Stimulated activated CD4-positive, alpha-beta T cell treated with anti-CD3 and anti-CD28 coated beads, Interleukin-2, amount 100 ng/mL, for 4 hours (primary cell): ENCODE measurements around the gene NRF1.
"Not testable (repeated sequence)": the region's sequence is repeated elsewhere in the genome, so short reads cannot be mapped to it uniquely, and the experiment has no call there.

Experiments used
- DNase-seq: peaks from one replicate; pipeline ENCODE4 v3.0.0-alpha.2; 2020; ENCODE audit warnings: low read depth

Gene NRF1

DNA sequence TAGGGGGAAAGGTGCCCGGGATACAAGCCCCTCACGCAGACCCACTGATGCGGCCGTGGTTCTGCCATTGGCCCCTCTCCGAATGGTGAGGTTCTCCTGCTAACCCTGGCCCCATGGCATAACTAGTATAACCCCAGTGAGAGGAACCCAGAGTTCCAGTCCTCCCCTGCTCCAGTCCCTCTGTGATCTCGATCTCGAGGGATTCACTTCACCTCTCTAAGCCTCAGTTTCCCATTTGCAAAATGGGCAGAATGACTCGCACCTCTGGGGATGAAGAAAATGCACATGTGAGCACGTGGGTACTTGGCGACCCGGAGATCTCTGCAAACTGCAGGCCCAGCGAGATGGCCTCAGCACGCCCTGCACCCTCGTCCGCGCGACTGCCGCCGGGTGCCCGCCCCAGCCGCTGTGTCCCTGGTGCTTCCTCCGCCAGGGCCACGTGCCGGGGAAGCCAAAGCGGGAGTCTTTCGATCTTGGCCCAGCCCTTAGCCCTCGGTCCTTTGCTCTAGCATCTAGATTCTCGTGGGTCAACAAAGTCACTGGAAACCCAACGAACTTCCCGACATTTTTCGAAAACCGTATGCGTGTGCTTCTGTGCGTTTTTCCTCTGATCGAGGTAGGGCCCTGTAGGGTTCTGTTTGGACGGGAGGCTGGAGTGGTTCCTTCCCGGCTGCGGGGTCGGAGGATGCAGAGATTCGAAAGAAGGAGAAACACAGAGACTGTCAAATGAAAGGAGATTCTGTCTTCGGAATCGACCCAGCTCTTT is 171.5 kb downstream of the NRF1 start:
- DNase-seq = no peak

DNA sequence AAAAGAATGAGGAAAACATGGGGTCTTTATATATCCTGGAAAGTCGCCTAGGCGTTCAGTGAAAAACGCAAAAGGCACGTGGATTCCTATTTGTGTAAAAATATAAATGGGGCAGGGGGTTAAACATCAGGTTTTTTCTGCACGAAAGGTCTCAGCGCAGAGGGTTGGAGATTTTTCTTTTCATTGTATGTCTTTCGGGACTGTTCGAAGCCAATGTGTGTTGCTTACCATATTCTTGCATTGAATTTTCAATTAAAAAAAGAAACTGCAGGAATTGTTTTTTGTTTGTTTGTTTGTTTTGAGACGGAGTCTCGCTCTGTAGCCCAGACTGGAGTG is 172.0 kb downstream of the NRF1 start:
- no peak for DNase-seq

DNA sequence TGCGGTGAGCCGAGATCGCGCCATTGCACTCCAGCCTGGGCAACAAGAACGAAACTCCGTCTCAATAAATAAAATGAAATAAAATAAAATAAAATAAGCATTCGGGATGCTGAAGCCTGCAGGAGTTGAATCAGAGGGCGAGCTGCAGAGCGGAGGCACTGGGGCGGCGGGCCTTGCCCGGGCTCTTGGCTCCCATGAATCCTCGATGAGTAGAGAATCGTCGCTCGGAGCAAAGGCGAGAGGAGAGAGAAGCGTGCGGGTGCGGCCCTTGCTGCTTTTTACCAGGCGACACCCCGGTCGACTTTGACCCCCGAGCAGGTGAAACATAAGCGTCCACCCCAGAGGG is 172.9 kb downstream of the NRF1 start:
- no peak for DNase-seq

DNA sequence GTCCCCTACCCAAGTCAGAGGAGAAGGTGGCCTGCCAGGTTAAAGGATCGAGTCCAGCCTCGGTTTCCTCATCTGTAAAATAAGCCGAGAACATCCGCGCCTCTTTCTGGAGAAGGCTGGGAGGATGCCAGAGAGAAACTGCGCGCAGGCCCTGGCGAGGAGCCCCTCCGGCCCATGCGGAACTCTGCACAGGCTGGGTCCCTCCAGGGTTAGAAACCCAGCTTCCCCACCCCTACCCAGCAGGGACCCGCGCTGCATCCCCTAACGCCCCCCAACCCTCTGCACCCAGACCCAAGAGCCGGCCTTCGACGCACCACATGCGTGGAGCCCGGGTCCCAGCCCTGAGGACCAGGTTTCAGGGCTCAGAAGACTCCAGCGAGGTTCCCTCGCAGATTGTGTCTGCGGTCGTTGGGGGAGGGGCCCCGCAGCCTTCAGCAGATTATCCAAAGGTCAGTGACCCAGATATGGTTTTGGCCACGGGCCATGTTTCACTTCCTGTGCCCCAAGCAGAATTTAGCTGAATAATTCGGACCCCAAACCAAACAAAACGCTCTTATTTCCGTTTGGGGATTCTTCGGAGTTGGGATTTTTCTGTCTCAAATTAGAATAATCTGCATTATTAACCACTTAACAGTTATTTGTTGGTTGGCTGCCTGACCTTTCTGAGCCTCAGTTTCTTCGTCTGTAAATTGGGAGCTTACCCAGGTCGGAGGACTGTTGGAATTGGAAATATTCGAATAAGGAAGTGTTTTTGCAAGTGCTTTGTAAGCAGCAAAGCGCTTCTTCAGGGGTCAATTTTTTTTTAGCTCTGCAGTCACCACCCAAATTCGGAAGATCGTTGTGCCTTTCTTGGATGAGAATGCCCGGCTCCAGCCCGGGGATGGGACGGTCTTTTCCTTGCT is 173.5 kb downstream of the NRF1 start:
- DNase-seq = no peak

DNA sequence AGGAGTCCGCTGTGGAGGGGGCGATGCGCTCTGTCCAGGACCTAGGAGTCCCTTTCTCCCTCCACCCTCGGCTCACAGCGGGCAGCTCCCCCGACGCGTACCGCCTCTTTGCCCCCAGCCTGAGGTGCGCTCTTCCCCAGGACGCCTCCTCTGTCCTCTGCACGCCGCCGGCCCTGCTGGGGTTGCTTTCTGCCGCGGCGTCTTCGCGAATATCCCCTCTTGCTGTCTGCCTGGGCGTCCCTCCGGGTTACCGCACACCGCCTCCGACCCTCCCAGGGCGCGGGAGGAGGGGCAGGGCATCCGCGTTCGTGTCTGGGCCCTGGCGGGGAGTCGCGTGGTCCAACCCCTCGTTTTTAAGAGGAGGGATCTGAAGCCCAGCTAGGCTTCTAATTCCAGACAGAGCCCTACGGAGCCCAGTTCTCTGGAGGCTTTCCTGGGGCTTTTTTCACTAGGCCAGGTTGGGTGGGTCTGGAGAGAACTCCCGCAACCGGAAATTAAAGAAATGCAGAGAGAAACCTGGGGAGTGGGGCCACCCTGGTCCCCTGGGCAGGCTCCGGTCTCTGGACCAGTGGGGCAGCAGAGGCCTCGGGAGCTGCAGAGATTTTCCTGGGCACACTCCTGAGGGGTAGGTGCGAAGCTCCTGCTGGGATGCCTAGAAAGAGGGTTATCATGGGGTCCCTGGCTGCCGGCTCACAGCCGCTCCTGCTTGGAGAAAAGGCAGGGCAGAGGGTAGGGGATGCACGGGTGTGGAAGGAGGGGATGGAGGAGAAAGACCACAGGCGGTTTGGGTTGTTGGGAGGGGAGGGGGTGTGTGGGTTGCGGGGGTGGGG is 174.4 kb downstream of the NRF1 start:
- no peak for DNase-seq

DNA sequence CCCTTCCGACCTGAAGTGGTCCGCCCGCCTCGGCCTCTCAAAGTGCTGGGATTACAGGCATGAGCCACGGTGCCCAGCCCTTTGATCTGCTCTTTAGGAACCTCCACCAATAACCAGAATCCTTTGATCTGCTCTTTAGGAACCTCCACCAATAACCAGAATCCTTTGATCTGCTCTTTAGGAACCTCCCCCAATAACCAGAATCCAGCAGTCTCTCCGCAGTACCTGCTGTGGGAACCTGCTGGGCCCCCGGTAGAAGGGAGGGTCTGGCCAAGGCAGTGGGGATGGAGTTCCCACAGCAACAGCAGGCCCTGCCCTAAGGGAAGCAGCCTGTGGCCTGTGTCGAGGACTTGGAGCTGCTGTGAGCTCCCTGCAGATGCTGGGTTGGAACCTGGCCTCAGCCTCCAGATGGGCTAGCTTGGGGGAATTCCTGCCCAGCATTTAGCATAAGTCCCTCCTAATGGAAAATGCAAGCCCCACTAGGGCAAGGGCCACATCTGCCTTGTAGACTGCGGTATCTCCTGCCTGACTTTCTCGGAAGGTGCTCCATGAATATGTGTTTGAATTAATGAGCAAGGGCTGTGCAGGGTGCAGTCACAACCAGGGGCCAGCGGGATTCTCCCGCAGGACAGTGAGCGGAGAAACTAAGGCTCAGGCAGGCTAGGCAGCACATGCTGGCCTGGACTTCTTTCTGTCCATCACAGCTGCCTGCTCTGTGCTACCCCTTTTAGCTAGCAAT is 175.5 kb downstream of the NRF1 start:
- DNase-seq = no peak

DNA sequence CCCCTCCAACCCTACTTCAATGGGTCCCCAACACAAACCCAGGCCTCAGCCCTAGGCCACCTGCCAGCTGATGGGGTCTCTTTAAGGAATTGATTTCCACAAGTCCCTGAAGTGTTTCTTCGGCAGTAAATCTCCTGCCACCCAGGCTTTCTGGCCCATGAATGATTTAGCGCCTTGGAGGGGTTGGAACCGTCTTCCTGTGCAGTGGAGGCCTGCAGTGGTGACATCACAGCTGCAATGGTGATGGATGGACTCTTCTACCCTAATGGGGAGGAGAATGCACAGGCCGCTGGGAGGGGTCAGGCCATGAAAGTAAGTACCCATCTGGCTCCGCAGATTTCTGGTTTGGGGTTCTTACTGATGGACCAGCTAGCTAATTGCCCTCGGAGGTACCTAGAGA is 177.5 kb downstream of the NRF1 start:
- no peak for DNase-seq

DNA sequence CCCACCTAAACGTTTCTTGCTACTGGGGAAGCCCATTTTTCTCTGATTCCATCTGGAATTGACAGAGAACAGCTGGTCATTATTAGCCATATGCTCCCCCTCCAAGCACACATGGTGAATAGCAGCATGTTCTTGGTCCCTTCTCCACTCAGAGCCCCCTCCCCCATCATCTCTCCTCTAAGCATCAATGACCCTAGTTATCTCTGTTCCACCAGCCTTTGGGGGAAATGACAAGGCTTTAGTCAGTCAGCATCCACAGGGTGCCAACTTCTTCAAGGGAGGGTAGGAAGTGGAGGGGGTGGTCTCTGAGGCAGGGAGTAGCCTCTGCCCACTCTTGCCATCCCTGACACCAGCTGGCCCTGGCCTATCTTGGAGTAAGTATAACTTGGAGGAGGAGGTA is 178.1 kb downstream of the NRF1 start:
- no peak for DNase-seq

DNA sequence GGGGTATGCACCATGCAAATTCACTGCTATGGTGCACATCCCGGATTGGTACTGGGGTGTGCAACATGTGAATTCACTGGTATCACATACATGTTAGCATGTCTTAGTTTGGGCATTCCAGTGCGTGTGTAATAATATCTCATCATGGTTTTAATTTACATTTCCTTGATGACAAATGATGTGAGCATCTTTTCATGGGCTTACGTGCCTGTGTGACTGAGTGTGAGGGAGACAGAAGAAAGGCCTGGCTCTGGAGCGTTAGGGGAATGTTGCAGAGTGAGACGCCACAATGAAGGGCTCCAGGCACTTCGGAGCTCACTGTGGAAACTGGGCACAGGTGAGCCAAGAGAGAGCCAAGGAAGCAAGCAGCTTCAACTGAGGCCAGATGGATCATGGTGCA is 178.6 kb downstream of the NRF1 start:
- DNase-seq = no peak

DNA sequence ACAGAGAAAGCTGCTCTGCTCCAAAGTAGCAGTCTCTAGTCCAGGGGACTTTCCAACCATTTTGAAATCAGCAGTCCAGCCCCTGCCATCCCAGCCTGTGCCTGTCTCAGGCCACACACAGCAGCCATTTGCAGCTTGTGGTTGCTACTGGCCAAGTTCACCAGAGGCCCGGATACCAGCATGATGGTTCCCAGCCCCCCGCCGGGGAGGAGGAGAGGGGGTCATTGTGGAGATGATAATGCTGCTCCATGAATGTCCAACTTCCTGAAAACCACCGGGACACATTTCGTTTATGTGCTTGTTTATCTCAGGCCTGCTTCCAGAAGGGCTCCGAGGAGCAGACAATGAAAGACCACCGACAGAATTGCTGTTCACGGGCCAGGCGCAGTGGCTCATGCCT is 181.2 kb downstream of the NRF1 start:
- no peak for DNase-seq

DNA sequence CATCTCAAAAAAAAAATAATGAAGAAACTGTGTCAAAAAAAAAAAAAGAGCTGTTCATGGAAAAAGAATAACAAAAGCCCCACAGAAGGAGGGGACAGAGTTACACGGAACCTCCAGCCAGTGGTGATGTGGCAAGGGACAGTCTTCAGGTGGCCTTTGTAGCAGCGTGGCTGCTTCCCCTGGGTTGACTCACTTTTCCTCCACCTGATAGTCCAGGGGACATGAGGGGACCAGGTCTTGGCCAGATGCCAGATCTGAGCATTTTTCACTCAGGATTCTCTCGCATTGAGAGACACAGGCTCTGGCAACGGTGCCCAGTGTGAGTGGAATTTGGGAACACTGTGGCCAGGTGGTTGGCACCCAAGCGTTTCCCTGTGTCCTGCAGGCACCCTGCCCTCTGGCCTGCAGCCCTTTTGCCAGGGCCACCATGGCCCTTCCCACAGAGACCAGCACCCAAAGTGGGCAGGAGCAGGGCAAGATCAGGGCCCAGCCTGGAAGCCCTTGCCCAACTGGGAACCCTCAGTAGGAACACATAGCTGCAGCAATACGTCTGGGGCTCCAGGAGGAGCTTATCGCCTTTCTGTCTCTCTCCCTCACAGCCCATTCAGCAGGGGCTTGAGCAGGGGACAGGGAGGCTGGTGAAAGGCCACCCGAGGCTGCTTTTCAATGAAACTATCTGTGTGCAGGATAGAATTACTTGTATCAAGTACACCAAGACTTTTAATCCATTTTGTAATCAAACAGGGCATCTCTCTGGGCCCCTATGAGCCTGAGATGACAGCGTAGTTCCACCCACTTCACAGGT is 182.2 kb downstream of the NRF1 start:
- no peak for DNase-seq

DNA sequence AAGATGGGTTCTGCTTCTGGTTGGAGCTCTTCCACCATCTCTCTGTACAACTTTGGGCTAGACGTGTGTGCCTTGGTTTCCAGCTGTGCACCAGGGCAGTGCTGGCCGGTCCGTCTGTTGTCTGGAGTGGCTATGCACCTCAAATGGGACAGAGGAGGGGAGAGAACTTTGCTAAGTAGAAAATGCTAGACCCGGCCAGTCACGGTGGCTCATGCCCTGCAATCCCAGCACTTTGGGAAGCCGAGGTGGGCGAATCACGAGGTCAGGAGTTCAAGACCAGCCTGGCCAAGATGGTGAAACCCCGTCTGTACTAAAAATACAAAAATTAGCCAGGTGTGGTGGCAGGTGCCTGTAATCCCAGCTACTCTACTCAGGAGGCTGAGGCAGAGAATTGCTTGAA is 182.9 kb downstream of the NRF1 start:
- DNase-seq = not testable (repeated sequence)

DNA sequence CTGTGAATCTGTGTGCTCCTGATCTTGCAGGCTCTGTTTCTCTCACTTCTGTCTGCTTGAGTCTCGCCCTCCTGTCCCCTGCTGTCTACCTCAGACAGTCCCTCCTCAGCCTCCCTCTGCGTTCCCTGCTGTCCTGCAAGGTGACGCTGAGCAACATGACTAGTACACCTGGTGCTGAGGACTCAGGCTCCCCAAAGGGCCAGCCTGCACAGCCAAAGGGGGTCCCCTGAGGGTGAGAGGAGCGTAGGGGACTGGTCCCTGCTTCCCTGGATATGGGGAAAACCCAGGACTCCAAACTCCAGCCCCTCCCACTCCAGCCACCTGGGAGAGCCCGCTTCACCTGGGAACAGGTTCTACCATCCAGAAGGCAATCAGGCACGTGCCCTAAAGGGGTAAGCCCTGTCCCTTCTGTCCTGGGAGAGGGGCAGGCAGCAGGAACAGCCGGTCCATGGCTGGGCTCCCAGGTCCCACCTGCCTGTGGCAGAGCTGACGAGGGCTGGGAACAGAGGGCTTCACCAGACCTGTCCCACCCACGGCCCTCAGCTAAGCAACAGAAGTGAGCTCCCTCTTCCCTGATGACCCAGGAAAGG is 184.8 kb downstream of the NRF1 start:
- no peak for DNase-seq

DNA sequence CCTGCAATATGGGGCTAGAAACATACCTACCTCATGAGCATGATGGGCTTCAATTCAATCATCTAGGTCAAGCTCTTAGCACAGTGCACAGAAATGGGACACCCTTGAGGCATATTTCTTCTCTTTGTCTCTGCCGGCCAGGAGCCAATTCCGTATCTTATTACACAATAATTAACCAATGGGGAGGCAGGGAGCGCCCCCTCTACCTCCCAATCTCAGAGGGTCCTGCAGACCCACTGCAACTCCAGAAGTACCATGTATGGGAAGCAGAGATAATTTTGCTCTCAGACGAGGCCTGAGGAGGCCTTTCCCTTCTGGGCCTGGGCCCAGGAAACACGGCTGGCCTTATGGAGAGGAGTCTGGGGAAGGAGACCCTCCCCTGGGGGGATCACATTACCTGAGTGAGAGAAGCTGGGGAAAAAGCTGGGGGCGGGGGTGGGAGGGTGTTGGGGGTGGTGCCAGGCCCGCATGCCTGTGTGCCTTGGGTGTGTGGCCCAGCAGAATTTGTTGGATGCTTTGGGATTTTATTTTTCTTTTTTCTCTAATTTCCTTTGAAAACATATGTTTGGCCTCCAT is 185.8 kb downstream of the NRF1 start:
- no peak for DNase-seq

DNA sequence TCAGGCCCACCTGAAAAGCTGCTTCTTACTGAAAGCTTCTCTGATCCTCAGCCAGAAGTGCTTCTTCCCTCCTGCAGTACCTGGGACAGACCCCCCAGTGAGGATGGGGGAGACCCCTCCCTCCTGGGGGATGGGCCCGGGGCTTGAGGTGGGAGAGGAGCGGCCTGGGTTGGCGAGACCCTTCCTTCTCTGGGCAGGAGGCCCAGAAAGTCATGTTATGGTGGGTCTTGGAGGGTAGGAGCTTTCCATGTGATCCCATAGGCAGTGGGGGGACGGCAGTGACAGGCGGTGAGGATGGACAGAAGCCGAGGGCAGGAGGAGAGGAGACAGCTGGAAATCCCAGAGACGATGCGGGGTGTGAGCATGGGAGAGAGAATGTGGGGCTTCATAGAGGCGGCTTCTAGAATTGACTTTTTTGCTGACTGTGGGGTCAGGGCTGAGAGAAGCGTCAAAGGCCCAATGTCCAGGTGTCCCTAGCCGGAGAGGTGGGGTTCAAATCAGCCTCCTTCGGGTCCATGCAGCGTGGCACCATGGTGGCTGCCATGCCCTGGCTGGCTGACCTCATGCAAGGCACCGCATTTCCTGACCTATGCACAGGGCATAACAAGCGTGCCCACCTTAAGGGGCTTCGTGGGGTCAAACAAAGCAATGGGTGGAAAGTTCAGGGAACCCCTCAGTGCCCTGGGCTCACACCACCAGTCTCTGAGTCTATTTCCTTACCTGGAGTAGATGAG is 187.3 kb downstream of the NRF1 start:
- DNase-seq = no peak

DNA sequence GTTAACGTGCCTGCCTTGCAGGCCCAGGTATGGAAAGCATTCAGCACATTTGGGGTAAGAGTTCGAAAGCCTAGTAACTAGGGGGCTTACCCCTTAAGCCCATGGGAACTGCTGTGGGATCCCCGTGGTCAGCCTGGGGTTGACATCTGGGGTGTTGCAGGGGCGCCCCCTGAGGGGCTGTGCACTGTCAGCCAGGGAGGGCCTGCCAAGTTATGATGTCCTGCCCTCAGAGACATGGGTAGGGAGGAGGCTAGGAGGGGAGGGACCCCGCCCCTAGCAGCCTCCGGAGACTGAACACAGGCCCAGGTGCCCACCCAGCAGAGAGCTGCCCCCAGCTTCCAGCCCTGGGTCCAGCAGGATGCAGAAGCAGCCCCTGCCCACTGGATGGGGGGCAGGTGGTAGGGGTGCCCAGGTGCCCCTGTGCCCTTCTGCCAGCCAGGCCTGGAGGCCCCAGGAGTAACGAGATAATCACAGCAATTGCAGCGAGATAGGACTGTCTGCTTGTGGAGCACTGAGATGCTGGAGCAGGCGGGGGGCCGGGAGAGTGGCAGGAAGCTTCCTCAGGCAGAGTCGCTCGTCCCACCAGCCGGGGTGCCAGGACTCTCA is 187.9 kb downstream of the NRF1 start:
- no peak for DNase-seq

DNA sequence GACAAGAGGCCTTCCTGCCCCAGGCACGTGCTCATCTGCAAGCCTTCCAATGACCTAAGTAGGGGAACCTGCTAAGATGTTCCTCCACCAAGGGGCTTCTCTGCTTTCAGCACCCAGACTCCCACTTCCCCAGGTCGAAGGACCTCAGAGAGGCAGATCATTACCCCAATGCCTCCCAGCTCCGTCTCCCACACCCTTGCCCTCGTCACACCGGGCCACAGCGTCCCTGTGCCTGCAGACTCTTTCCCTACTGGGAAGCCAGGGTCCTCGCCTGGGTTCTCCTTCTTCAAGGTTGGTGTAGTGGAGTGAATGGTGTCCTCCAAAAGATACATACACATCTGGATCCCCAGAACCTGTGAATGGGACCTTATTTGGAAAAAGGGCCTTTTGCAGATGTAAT is 189.4 kb downstream of the NRF1 start:
- no peak for DNase-seq

DNA sequence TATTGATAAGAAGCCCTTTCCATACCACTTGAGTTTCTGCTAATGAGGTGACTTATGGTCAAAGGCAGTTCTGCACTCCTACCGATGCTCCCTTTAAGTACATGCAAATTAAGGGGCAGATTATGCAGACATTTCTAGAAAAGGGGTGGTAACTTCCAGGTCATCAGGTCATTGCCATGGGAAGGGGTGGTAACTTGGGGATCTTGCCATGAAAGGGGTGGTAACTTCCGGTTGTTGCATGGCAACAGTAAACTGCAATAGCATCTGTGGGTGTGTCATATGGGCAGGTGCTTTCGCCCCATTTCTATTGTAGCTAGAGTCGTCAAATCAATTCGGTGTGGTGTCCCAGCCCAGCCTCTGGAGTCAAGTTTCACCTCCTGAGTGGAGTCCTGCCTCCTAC is 190.4 kb downstream of the NRF1 start:
- no peak for DNase-seq

DNA sequence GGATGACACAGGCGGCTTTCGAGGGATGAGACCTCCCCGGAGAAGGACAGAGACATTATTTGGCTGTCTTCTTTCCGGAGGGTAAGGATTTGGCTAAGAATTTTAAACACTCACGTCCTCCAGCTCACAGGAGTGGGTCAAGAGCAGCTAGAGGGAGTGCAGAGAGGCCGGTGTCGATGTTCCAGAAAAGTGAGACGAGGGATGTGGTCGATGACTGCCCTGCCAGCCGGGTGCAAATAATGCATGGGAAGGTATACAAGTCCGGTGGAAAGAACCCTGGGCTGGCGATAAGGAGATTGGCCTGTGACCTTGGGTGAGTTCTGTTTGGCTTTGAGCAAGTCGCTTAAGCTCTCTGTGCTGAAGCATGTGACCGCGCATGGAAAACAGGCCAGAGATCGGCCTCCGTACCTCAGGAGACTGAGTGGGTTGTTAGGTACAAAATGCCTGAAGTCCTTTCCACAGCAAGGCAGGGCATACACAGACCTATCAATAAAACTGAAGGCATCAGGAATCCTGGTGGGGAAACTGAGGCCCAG is 192.1 kb downstream of the NRF1 start:
- DNase-seq = no peak
